ENCODE data around the gene GMCL1.

DNA sequence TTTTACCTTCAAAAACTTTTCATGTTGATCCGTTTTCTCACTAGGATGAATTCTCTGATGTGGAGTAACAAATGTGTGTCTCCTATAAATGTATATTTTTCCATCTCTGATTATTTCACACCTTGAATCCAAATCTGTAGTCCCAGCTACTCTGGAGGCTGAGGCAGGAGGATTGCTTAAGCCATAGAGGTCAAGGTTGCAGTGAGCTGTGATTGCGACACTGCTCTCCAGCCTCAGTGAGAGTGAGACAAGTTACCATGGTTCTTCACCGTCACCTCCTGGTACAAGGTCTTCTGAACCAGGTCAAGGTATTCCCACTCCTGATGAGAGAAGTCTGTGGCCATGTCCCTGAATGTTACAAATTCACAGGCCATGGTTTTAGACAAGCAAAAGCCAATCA is 15.1 kb downstream of the GMCL1 start:
- TF ChIP-seq, protein P1, sequence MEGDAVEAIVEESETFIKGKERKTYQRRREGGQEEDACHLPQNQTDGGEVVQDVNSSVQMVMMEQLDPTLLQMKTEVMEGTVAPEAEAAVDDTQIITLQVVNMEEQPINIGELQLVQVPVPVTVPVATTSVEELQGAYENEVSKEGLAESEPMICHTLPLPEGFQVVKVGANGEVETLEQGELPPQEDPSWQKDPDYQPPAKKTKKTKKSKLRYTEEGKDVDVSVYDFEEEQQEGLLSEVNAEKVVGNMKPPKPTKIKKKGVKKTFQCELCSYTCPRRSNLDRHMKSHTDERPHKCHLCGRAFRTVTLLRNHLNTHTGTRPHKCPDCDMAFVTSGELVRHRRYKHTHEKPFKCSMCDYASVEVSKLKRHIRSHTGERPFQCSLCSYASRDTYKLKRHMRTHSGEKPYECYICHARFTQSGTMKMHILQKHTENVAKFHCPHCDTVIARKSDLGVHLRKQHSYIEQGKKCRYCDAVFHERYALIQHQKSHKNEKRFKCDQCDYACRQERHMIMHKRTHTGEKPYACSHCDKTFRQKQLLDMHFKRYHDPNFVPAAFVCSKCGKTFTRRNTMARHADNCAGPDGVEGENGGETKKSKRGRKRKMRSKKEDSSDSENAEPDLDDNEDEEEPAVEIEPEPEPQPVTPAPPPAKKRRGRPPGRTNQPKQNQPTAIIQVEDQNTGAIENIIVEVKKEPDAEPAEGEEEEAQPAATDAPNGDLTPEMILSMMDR (conservative IDR thresholded peaks at IDR 0.05; ENCODE audit: low read length): no peak
- no peak for TF ChIP-seq EZH2phosphoT487 (IDR thresholded peaks at IDR 0.05; ENCODE audit: borderline replicate concordance)
